RPMI8226 (cell line): ENCODE data around the gene MMP3.
"Not testable (repeated sequence)": the region's sequence is repeated elsewhere in the genome, so short reads cannot be mapped to it uniquely, and the experiment has no call there.

Experiments used
- DNase-seq: peaks from one replicate; pipeline ENCODE4 v3.0.0-alpha.2; 2015

Gene MMP3

DNA sequence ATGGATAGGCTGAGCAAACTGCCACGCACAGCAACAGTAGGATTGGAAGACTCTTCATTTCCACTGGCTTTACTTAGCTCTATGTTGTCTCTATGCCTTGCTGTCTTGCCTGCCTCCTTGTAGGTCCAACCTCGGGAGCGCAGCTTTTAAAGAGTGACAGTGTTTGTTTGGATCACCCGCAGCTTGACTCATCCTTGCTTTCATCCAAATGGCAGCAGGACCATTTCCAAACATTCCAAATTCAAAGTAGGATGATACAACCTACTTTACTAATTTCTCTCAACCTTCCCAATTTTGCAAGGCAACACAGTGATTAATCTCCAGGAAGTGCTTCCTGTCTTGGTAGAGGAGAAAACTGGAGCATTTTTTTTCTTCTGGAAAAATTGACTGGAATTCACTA is at the start of gene MMP3:
MMP3 (minus strand) TSS at position 121 of the 400 bp plus-strand sequence; CDS start at position 58, 63 bp downstream.
- DNase-seq, result no peak

DNA sequence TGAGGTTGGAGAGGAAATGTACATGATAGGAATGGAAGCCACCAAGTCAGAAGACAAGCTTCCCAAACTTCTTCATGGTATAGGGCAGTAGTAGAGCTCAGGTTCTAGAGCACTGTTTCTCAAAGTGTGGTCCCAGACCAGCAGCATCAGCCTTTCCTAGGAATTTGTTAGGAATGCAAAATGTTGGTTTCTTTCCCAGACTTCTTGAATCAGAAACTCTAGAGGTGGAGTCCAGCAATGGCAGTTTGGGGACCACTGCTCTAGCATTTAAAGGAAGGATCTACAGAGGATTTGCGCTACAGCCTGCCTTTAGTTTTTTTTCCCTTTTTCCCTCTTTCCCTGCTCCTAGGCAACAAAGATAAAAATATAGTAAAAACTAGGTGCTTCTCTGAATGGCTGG is 48.3 kb upstream of the MMP3 start:
- DNase-seq, result no peak

DNA sequence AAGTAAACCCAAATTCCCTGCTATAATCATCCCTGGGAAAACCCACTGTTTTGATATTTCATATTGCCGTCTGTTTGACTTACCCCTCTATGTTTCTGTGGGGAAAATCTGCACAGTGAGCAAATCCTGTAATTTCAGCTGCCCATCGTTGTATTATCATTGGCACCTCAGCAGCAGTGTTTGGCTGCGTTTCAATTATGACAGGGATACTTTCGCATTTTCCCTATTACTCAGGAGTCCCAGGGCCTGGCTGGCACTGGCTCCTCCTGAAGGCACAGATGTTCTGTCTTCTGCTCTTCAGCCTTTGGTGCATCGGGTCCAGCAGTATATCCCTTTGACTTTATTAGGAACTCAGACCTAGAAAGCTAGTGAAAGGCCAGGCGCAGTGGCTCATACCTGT is 43.6 kb upstream of the MMP3 start:
- no peak for DNase-seq

DNA sequence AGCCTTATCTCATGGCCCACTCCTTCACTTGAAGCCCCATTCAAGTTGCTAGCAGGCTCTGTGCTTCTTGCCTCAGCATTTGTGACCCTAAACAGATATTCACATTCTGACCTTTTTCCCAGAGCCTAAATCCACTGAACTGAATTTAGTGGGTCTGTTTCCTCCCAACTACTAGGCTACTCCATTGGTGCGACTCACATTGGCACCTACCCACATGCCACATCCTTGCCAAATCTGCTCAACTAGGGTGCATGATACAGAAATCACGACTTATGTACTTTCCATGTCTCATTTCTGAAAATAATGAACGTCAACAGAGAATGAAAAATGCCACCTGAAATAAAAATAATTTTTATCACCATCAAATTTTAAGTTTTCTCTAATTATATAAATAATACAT is 39.7 kb upstream of the MMP3 start:
- DNase-seq, result no peak

GRCh38 chr11:102882389-102883024 is 39.1 kb upstream of the MMP3 start:
- DNase-seq, result no peak

GRCh38 chr11:102879801-102880200 is 36.4 kb upstream of the MMP3 start:
- DNase-seq, result no peak

DNA sequence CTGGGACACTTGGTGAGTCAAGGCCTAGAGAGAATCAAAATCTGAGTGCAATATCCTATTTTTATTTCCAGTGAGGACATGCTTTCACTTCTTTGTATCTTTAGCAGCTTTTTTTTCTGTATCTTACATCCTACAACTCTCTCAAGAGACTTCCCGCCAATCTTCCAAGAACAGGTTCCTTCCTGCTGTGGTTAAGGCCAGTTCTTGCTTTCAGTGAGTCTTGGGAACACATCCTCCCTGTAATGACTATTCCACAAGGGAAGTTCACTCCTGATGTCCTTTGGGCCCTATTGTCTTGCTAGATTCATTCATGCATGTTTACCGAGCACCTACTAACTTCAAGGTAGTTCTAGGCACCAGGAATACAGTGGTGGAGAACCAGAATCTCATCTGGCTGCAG is 35.2 kb upstream of the MMP3 start:
- no peak for DNase-seq

DNA sequence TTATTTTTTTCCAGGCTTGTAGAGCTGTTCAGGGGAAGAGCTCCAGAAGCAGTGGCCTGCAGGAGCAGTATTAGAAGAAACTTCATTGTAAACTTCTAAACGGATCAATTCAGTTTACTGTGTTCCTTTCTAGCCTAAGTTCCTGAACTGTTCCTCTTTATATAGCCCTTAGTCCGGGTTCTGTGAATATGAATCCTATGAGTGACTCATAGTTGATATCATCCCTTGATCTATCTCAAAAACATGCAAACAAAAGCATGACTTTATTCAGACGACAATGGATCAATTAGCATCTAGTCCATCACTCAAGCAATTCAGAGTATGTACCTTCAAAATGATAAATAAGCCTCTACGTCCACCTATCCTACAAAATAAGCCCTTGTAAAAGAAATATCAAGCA is 31.4 kb upstream of the MMP3 start, which contains the start of gene MMP12:
MMP12 (minus strand) TSS at position 131 of the 400 bp plus-strand sequence; CDS start at position 86, 45 bp downstream.
- DNase-seq, result no peak

GRCh38 chr11:102869354-102869964 is 26.1 kb upstream of the MMP3 start:
- not testable (repeated sequence) for DNase-seq

DNA sequence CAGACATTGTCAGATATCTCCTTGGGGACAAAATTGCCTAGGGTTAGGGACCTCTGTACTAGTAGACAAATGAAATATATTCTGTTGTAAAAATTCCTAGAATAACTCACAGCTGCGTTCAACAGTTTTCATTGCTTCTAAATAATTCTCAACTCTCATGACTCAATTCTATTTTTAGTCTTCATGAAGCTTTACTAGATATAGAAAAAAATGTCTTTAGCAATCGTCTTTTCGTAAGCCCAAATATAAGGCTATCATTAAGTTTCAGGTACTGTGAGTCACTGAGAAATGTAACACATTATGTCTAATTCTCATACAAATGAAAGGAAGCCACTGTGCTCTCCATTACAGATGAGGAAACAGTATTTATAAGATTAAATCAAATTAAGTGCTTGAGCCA is 24.9 kb upstream of the MMP3 start:
- DNase-seq, result no peak

DNA sequence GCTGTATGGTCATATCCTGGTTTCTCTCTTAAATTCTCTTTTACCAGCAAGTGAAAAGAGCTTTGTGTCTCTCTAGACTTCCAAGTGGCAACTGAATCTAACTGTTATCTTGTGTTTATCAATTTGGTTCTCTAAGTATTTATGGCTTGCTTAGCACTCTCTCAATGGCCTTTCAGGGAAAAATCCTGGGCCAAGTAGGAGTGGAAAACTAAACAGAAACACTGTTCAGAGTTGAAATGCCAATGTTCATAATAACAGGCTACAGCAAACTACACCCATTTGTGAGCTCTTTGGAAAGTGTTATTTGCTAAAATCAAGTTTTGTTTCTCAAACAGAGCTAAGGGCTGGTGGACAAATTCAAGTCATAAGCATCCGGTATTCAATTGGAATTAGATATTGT is 21.3 kb upstream of the MMP3 start:
- DNase-seq, result no peak

DNA sequence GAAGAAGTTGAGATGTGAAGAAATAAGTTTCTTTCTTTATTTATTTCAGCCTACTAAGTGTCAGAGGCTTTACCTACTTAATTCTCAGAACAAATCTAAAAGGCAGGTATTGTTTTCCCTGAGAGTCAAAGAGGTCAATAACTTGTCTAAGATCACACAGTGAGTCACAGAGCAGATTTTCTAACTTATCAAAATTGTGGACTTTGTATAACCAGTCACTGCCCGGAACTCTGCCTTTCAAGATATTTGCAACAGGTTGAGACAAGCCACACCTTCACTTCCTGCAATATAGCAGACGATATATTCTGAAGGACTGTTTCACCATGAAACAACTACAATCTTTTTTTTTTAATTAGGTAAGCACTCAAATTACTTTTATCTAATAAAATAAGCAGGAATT is 10.5 kb upstream of the MMP3 start:
- DNase-seq, result no peak

DNA sequence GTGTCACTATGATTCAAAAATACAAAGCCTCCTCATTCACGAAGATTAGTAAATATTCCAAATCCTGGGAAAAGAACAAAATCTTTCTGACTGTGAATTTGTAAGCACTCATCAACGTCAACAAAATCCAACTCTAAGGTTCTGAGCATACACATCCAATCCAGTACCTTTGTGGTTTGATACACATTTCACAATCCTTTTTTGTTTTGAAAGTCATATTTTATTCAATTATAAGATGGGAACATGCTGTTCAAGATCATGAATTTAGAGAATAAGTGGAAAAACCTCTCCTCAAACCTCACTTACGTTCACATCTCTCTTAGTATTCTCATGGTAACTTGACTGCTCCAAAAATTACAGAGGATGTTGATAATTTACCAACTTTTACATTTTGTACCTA is 9.6 kb upstream of the MMP3 start:
- no peak for DNase-seq

DNA sequence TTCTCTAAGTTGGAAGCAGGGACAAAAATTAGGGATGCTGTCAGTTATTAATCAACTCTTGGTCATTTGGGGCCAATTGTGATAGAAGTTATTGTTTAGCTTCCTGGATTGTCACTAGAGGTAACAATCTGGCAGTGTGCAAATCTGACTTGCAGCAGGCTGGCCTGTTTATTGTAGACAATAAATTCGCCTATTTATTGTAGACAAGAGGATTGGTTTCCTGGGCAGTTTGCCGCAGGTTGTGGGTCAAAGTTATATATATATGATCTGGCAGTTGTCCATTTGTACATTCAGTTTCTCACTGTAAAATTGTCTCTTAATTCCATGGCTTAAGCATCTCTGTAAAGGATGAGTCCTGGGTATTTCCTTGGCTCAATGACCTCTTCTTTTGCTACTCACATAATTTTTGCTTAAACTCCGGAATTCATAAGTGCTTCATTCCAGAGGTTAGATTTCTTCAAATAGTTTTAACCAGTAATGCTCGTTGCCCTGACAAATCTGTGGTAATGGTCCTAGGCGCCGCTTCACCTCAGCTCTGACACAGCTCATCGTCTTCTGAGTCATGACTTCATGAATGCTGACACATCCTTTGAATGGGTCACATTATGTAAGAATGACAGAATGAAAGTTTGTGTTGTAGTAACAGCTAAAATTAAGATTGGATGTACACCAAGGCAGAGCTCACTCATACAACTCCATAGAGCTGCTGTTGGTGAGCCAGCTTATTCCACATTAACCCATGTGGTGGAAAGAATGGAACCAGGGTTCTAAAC is 7.8 kb upstream of the MMP3 start:
- DNase-seq, result no peak

DNA sequence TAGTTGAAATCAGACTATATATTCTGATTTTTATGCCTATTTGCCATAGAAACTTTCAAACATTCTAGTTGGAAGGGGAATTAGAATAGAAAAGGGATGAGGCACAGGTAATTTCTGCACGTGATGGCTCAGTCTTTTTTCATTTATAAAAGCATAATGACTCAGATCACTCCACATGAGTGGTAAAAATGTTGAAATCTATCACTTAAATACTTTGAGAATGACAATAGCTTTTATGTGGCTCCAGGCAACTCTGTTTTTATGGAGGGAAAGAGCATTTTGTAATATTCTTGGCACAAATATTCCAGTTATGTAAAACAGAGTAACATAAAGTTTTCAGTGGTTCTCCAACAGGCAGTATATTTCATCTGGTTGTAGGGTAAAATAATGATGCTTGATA is 5.9 kb upstream of the MMP3 start:
- DNase-seq, result no peak

DNA sequence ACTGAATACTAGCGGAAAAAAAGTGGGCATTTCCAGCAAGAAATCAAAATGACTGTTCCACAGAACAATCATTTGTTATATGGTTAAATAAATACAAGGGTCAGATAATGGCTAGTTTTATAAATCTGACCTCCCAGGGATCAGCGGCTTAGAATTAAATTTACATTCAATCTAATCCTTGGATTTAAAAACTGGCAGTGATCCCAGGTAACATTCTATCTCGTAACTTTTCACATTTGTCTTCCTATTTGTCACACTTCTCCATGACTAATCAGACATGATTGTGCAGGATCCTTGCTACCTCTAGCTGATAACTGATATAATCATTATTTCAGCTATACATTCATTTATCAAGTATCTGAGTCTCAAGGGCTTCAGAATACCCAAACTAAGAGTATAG is 2.9 kb upstream of the MMP3 start:
- DNase-seq, result no peak

DNA sequence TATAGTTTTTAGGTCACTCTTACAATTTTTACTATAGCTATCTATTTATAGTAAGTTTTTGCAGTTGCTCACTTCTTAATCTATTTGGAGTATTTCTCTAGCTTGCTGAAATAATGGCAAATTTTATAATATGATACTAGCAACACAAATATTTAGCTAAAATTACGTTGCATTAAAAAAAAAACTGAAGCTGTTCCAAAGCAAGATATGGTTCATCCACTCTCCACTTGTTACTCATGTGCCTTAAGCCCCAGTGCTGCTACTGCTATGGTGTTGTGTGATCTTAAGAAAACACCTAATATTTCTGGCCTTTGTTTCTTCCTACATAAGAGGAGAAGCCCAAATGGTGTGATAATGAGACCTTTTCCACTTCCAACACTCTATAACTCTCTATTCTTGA is 479 bp downstream of the MMP3 start:
- no peak for DNase-seq

DNA sequence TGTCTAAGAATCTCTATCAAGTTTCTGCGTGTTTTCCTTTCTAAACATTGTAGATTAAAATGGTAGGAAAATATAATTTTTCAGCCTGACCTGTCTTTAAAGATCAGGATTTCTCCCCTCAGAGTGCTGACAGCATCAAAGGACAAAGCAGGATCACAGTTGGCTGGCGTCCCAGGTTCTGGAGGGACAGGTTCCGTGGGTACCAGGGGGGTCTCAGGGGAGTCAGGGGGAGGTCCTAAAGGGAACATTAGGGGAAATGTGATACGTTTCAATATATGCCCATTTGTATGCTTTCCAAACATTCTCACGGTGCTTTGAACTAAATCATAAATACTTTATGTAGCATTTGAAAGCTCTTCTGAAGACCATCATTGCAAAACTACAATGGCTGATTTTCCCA is 3.4 kb downstream of the MMP3 start:
- DNase-seq, result no peak

DNA sequence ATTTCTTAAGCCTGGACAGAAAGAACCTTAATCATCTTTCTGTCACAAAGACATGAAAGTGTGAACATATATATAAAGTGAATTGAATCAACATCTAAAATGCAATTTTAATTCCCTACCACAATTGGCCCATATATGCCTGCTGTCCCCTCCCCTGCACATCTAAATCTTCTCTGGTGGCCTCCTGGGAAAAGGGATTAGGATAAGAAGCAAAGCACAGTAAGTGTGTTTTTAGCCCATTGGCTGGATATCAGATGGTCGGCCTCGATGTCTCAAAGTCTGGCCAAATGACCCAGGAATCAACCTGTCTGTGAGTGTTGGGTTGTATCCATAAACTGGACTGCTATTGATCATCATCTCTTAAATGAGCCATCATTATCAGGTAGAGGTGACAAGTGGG is 5.8 kb downstream of the MMP3 start:
- no peak for DNase-seq

- no peak for DNase-seq
Observed at GRCh38 chr11:102837156-102837555, 6.3 kb downstream of the MMP3 start.

- DNase-seq, result no peak
Observed at GRCh38 chr11:102836290-102836875, 7.0 kb downstream of the MMP3 start.

- DNase-seq, result no peak
Observed at GRCh38 chr11:102833731-102834130, 9.7 kb downstream of the MMP3 start.

DNA sequence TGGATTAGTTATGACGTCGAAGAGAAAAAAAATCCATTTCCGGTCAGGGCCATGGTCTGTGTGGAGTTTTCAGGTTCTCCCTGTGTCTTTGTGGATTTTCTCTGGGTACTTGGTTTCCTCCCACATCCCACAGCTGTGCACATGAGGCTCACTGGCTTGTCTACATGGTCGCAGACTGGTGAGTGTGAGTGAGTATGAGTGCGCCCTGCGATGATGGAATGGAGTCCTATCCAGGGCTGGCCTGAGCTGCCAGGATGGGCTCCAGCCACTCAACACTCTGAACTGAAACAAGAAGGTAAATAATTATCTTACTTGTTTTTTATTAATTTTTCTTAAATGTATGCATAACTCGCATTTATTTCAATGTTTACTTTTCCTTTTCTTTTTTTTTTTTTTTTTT is 10.8 kb downstream of the MMP3 start:
- no peak for DNase-seq
